HG03135 (cell line): ENCODE results near the gene BICDL2.

Experiments used
- ATAC-seq: cut with Tn5 transposase; IDR thresholded peaks from one replicate; pipeline ENCODE4 v1.9.1; 2021; ENCODE audit warnings: mild to moderate bottlenecking, moderate library complexity; ENCODE audit not compliant: unreplicated experiment

The BICDL2 gene

DNA sequence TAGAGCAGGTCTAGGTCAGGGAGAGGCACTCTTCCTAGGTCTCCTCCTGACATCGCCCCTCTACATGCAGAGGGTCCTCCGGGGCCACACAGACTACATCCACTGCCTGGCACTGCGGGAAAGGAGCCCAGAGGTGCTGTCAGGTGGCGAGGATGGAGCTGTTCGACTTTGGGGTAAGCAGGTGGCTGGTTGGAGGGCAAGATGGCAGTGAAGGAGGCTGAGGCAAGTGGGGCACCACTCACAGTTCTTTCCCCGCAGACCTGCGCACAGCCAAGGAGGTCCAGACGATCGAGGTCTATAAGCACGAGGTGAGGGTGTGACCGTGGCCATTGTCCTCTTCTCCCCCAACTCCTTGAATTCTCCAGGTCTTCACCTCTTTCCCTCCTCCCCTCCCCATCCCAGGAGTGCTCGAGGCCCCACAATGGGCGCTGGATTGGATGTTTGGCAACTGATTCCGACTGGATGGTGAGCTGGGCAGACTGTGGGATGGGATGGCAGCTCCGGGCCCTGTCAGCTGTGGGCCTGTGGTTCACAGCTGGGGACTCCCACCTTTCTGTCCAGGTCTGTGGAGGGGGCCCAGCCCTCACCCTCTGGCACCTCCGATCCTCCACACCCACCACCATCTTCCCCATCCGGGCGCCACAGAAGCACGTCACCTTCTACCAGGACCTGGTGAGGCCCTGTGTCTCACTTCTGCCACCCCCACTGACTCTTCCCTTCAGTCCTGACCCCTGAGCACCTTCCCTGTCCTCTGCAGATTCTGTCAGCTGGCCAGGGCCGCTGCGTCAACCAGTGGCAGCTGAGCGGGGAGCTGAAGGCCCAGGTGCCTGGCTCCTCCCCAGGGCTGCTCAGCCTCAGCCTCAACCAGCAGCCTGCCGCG is 9.9 kb downstream of the BICDL2 start:
- no peak for ATAC-seq

DNA sequence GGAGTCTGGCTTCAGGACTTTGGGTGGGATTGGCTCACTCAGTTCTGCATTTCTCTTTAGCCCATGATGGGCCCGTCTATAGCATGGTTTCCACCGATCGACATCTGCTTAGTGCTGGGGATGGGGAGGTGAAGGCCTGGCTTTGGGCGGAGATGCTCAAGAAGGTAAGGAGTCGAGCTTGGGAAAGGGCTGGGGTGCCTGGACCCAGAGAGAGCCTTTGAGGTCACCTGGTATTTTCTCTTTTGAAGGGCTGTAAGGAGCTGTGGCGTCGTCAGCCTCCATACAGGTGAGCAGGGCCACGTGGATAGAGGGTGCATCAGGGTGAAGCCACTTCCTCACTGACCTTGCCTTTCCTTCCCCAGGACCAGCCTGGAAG is 10.8 kb downstream of the BICDL2 start:
- ATAC-seq = no peak

DNA sequence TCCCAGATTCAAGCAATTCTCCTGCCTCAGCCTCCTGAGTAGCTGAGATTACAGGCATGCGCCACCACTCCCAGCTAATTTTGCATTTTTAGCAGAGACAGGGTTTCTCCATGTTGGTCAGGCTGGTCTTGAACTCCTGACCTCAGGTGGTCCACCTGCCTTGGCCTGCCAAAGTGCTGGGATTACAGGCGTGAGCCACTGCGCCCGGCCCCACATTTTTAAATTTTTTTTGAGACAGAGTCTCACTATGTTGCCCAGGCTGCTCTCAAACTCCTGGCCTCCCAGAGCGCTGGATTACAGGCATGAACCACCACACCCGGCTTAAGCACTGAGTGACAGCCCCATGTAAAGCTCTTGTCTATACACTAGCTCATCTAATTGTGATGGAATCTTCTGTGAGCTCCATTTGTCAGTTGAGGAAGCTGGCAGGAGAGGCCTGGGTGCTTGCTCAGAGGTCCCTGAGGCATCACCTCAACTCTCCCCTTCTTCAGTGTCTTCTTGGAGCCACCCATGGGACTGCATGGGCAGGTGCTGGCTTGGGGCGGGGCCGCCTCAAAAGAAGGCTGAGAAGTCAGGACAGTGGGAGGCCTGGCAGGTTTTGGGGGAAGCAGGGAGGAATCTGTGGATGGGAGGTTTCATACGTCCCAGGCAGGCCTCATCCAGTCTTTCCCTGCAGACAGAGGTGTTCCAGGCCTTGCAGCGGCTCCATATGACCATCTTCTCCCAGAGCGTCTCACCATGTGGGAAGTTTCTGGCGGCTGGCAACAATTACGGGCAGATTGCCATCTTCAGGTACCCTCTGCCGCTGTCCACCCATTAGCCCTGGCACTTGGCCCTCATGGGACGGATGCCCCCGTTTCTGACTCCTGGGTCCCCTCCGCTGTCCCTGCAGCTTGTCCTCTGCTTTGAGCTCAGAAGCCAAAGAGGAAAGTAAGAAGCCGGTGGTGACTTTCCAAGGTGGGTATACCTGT is 11.4 kb downstream of the BICDL2 start:
- ATAC-seq = no peak

DNA sequence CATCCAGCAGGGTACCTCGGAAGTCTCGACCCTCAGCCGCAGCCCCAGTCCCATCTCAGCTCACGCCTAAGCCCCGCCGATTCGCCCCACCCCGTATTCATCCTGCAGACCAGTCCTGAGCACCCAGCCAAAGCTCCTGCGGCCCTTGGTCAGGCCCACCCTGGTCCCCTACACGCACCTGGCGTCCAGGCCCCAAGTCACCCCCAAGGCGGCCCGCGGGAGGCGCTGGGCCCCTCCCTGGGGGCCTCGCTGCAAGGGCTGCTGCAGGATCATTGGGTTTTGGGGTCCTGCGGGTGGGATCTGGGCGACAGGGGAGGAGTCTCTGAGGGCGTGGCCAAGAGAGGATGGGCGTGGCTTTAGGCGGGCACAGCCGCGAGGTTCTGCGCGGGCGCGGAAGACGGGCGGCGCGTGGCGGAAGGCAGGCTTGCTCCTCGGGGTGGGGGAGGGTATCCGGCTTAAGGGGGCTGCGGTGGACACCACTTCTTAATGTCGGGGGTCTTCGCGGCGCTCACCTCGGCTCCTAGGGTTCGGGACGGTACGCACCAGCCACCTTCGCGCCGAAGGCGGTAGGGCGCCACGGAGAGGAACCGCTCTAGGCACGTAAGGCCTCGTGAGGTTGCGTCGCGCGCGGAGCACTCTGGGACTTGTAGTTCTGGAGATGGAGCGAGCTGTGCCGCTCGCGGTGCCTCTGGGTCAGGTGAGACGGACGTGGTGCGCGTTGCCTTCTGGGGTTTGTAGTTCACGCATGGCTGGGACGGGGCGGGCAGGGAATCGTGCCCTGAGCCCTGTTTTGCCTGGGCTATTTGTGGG is 12.9 kb downstream of the BICDL2 start, which contains the start of the genes HCFC1R1 and THOC6:
Gene HCFC1R1, minus strand, starts transcription at position 274 of the 810 bp plus-strand sequence. Its CDS starts 1 bp downstream, at position 273.
Gene THOC6, plus strand, starts transcription at position 367 of the 810 bp plus-strand sequence. Its CDS starts 292 bp downstream, at position 659.
- ATAC-seq = peak; percentile 66

DNA sequence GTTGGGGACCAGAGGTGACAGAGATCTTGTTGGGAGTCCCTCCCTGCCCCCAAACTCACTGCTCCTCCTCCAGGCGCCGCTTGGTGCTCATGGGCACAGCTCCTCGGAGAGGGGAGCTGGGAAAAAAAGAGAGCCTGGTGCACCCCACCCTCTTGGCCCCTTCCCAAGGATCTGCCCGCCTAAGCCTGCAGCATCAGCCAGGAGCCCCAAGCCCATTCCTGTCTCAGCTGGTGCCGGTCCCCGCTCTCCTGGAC is 13.4 kb downstream of the BICDL2 start:
- no peak for ATAC-seq

DNA sequence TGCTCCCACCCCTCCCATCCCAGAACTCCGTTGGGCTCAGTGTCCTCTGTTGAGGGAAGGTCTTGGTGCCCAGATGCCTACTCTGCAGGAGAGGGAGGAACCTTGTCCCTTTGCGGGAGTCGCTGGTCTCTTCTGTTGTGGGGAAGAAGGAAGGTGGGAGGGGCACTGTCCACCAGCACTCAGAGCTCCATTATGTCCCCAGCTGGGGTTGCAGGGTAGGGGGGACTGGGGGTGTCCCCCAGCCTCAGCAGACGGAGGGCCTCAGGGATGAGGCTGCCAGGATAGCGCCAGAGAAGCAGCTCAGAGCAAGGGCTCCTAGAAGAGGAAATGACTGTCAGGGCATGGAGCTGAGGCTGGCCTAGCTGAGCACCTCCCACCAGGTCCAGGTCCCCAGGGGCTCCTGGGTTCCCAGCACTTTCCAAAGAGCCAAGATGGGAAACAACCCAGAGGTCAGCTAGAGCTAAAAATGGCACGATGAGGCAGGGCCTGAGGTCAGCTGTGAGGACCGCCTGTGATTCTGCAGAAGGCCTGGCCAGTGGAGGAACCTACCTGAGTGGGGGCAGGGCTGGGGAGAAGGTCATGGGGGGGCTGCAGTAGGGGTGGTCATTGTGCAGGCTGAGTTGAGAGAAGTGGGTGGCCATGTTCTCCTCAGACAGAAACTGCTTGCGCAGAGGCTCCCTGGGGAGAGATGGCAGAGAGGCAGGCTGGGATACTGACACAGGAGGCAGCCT is 13.9 kb downstream of the BICDL2 start:
- ATAC-seq = no peak

DNA sequence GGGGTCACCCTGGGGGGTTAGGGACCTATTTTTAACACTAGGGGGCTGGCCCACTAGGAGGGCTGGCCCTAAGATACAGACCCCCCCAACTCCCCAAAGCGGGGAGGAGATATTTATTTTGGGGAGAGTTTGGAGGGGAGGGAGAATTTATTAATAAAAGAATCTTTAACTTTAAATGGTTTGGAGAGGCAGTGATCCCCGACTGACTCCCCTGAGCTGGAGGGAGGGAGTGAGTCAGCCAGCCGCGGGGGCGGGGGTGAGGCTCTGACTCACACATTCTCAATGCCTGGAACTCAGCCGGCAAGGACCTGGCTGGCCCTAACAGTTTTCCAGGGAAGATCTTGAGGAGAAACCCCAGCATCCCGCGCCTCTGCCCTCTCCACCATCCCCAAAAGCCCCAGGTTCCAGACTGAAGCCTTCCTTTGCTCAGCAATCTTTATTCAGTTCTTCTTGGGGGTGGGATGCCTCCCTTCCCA is 14.5 kb downstream of the BICDL2 start:
- no peak for ATAC-seq

DNA sequence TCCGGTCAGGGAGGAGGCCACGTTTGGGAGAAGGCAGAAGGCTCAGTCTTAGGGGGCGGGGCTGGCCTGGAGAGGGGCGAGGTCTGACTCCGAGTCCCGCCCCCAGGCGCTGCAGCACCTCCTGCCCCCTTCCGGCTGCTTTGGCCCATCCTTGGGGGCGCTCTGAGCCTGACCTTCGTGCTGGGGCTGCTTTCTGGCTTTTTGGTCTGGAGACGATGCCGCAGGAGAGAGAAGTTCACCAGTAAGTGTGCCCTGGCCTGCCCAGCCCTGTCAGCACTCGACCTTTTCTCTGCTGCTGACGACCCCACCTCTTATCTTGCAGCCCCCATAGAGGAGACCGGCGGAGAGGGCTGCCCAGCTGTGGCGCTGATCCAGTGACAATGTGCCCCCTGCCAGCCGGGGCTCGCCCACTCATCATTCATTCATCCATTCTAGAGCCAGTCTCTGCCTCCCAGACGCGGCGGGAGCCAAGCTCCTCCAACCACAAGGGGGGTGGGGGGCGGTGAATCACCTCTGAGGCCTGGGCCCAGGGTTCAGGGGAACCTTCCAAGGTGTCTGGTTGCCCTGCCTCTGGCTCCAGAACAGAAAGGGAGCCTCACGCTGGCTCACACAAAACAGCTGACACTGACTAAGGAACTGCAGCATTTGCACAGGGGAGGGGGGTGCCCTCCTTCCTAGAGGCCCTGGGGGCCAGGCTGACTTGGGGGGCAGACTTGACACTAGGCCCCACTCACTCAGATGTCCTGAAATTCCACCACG is 15.1 kb downstream of the BICDL2 start:
- ATAC-seq = peak; percentile 32

DNA sequence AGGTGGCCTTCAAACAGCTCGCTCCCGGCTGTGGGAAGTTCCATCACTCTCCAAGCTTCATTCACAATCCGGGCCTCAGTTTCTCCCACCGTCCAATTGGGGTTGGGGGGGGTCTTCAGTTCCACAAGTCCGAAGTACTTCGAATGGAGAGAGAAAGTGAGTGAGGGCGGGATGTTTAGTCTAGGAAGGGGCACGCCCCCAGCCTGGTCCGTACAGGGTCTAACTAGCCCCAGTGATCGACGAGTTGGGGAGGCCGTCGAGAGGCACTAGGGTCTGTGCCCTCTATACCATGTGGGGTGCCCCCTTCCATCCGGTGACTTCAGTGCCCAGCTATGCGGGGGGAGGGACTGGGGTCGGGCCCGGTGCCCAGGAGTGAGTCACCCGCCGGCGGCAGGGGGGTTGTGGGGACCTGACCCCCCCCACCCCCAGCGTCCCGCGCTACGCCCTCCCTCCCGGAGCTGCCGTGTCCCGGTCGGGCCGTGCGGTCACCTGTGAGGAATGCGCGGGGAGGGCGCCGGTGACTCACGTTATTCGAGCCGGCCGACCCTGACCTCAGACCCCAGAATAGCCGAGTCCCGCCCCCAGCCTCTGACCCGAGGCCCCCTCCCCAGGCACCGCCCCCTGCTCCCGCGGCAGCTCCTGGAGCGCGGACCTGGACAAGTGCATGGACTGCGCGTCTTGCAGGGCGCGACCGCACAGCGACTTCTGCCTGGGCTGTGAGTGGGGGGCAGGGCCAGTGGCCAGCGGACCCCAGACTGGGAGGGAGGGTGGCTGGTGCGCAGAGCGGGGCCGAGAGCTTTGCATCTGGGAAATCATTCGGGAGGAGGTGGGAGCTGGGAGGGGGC is 15.9 kb downstream of the BICDL2 start:
- no peak for ATAC-seq

DNA sequence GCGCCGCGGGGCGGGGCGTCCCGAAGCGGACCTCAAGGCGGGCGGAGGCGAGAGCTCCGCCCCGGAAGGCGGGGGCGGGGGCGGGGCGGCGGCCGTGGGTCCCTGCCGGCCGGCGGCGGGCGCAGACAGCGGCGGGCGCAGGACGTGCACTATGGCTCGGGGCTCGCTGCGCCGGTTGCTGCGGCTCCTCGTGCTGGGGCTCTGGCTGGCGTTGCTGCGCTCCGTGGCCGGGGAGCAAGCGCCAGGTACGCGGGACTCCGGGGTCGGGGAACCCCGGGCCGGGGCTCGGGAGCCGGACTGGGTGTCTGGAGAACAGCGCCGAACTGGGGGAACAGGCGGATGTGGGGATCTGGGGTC is 16.5 kb downstream of the BICDL2 start, which contains the start of gene TNFRSF12A:
Gene TNFRSF12A, plus strand, starts transcription at position 122 of the 357 bp plus-strand sequence. Its CDS starts 30 bp downstream, at position 152.
- no peak for ATAC-seq

DNA sequence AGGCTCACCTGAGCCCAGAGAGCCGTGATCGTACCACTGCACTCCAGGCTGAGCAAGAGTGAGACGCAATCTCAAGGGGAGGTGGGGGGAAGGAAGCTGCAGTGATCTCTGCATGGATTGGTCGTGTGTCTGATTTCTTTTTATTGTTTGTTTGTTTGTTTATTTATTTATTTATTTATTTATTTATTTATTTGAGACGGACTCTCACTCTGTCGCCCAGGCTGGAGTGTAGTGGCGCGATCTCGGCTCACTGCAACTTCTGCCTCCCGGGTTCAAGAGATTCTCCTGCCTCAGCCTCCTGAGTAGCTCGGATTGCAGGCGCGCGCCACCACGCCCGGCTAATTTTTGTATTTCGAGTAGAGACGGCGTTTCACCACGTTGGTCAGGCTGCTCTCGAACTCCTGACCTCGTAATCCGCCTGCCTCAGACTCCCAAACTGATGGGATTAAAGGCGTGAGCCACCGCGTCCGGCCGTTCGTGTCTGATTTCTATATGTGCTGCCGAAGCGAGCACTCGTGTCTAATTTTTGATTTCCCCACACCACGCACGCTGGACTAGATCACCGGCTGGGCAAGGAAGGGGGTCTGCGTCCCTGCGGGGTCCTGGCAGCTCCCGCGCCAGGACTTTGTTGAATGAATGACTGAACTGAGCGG is 17.0 kb downstream of the BICDL2 start:
- ATAC-seq = no peak

DNA sequence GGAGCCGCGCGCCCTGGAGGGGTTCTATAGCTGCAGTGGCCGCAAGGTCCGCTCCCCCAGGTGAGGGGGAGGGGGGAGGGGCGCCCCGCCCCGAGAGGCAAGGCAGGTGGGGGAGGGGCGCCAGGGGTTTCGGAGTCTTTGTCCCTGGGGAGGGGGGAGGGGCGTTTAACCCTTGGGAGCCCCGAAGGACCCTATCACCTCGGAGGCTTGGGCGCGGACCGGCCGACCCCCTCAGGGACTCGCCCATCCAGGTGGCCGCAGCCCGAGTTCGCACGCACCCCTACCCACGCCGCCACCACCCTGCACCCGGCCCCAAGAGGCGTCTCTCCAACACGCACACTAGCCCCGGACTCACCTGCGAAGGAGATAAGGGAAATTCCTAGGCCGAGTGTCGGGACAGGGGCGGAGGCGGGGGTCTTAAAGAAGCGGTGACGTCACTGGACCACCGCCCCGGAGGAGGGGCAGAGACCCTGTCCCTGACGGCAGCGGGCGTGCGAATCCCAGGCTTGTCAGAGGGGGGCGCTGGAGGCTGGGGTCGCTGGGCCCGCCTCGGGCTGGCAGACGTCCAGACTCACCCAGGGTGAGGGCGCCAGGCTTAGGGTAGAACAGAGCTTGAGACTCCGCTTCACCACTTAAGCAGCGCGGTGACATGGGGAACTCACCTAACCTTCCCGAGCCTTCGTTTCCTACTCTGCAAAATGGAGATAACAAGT is 18.8 kb downstream of the BICDL2 start, which contains the start of gene CLDN6:
Gene CLDN6, minus strand, starts transcription at position 390 of the 713 bp plus-strand sequence. CDS start 2,162 bp downstream, outside the sequence.
- no peak for ATAC-seq

DNA sequence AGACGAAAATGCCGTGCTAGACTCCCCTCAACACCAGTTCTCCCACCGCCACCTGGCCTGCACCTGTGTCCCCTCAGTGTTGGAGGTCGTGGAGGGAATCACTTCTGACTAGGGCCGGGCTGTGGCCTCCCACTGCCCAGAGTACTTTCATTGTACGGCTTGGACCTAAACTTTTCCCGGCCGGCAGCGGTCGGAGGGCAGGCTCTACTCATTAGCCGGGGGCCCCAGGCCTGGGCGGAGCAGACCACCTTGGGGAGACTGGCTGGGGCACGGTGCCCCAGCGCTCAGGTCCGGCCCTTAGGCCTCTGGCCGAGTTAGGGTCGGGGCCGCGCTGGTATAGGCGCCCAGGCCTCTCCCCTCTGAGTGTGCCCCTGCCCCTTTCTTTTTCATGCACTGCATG is 19.4 kb downstream of the BICDL2 start:
- no peak for ATAC-seq

DNA sequence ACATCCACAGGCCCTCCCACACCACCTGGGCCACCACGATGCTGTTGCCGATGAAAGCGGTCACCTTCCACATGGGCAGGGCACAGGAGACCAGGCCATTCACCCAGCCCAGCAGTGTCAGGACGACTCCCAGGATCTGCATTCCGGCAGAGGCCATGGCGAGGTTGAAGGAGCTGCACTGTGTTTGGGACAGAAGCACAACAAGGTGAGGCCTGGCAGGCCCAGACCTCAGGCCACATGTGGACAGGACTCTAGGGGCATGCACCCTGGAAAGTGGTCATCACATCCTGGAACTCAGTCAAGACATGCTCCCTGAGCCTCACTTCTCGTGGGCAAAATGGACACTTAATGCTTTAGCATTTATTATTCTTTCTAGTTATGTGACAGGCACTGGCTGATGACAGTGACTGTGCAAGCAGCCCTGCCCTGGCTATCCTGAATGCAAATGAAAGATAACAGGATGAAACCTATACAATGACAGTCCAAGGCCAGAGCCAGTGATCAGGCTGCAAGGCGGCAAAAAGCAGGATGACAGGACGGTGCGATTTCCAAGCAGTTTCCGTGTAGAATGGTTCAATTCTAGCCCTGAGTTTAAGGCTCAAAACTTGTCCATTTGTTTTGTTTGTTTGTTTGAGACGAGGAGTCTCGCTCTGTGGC is 20.8 kb downstream of the BICDL2 start:
- ATAC-seq = no peak

DNA sequence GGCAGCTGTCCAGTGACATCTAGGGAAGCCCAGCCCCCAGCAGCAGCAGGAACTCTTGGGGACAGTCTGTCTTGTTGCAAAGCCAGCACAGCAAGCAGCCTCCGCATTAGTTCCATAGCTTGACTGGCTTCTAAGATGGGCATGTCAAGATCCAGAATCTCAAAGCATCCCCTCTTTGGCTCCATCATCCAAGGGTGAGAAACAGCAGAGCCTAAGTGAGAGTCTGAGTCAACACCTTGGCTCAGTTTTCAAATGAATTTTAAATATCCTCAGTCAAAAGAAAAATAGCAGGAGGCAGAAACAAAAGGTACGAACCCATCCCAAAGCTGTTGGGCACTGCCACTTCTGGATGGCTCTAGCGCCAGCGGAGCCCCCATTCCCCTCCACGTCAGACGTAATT is 21.8 kb downstream of the BICDL2 start:
- no peak for ATAC-seq

DNA sequence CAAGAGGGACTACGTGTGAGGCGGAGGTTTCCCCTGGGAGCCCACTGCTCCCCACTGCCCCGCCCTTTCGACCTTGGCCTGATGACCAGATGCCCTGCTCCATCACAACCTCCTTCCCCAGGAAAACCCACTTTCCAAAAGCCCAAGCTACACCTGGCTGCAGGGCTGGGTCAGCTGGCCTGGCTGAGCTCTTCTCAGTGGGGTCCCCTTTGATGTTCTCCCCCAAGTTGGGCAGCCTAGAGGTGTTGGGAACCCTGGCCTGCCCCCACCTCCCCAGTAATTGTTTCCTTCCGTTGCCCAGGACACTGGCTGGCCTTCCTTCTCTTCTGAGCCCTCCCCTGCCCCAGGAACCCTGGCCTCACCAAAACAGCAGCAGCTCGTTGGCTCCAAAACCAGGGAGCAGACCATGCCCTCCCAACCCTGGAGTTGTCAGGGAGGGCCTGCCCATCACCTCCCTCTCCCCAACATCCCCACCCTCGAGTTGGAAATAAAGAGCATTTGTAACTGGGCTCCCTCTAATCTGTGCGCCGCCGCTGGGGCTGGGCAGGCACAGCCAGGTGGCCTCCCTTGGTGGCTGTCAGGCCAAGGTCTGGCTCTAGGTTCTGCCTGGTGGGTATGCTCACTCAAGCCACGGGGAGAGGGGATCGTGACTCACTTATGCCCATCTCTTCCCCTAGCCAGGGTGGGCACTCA is 22.6 kb downstream of the BICDL2 start:
- ATAC-seq = no peak
